ENCODE data around the gene ITGAD. TPM values are rescaled to one million over a fixed set of nuclear protein-coding genes. Genes with fewer than 3 reads are reported as not detected.

The ITGAD gene
- total and polyA plus RNA-seq, 2 donors (not counting 3 experiments of a cell fraction or from before 2014, with no cell fraction given): not detected

DNA sequence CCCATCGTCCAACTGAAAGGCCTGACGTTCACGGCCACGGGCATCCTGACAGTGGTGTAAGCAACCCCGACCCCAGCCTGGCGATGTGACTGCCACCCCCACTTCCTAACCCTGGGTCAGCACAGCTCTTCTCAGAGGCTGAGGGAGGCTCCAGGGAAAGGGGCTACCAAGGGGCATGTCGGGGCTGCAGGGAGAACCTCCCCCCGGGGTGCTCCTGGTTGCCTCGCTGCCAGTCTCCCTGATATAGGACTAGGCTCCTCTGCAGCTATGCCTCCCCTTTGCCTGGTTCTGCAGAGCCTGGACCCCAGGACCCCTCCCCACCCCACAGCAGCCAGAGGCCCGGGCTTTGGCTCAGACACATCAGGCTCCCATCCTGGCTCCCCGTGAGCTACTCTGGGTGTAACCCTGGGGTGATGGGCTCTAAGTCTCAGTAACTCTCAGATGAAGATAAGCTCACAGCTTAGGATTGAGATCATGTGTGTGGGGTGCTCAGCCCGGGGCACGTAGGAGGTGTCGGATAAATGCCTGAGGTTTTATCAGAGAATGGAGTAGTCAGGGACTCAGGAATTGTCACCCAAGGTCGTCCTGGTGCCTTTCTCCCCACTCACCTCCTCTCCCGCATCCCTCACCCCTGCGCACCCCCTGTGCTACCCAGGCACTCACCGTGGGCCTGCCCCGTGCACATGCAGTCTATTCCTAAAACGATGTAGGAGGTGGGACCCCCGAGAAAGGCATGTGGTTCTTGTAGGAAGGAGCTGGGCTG lies 10.6 kb downstream of the ITGAD start:
- no peak overlapping the region for H3K9ac ChIP-seq (replicated peaks; ENCODE audit: extremely low read depth, insufficient read depth, low read length)
- H3K9me3 ChIP-seq (replicated peaks; ENCODE audit: control insufficient read depth, insufficient read depth, low read length): no peaks in the 10 kb centered on the region
- H3K36me3 ChIP-seq (ENCODE audit: control insufficient read depth in 2 of 2, extremely low read depth in 1 of 2, insufficient read depth in 2 of 2, low read length in 2 of 2): no peaks in the 10 kb centered on the region
- no peak overlapping the region for H3K4me2 ChIP-seq (ENCODE audit: insufficient read depth, low read length)
- FAIRE-seq (no peak), DNase-seq (ENCODE audit: low read depth, low spot score) (no peak)
- H3K4me3 ChIP-seq (replicated peaks in 1 of 3; ENCODE audit: insufficient read depth in 1 of 3, low read depth in 1 of 3, low read length in 3 of 3): no peak overlapping the region
- dilution Hi-C loops (cut with MboI; ENCODE audit: extremely low pct_ligation_motif_present, low sequenced_read_pairs) (no loop called here), intact Hi-C loops (cut with micrococcal nuclease) (no loop called here)
- no peak overlapping the region for H2AFZ ChIP-seq (ENCODE audit: low read depth, low read length)
- H3K4me1 ChIP-seq (ENCODE audit: control insufficient read depth, extremely low read depth, insufficient read depth, low read length): no peaks in the 10 kb centered on the region
- H3K27ac ChIP-seq (ENCODE audit: insufficient read depth, low read depth, low read length): no peak overlapping the region
- no peaks in the 10 kb centered on the region for H3K27me3 ChIP-seq (ENCODE audit: control insufficient read depth in 2 of 2, insufficient read depth in 2 of 2, low read length in 2 of 2)
- no peaks in the 10 kb centered on the region for H3K9me1 ChIP-seq (replicated peaks; ENCODE audit: control insufficient read depth, extremely low read depth, insufficient read depth, low read length)
- no peaks in the 10 kb centered on the region for H3K79me2 ChIP-seq (ENCODE audit: control insufficient read depth, insufficient read depth, low read length)
- TF ChIP-seq, protein P1, sequence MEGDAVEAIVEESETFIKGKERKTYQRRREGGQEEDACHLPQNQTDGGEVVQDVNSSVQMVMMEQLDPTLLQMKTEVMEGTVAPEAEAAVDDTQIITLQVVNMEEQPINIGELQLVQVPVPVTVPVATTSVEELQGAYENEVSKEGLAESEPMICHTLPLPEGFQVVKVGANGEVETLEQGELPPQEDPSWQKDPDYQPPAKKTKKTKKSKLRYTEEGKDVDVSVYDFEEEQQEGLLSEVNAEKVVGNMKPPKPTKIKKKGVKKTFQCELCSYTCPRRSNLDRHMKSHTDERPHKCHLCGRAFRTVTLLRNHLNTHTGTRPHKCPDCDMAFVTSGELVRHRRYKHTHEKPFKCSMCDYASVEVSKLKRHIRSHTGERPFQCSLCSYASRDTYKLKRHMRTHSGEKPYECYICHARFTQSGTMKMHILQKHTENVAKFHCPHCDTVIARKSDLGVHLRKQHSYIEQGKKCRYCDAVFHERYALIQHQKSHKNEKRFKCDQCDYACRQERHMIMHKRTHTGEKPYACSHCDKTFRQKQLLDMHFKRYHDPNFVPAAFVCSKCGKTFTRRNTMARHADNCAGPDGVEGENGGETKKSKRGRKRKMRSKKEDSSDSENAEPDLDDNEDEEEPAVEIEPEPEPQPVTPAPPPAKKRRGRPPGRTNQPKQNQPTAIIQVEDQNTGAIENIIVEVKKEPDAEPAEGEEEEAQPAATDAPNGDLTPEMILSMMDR (IDR thresholded peaks at IDR 0.05; ENCODE audit: extremely low read depth in 1 of 2, insufficient read depth in 1 of 2, low read depth in 1 of 2, low read length in 2 of 2): no peak
- TF ChIP-seq POLR2AphosphoS5 (IDR thresholded peaks at IDR 0.05; ENCODE audit: insufficient read depth, low read depth, low read length): no peak
- POLR2A ChIA-PET: no interaction called here
- no peaks in the 10 kb centered on the region for H4K20me1 ChIP-seq (replicated peaks; ENCODE audit: control insufficient read depth, extremely low read depth, insufficient read depth, low read length)
- CTCF ChIA-PET: no interaction called here
- BruUV-seq (replicated peaks): no TSS peak

DNA sequence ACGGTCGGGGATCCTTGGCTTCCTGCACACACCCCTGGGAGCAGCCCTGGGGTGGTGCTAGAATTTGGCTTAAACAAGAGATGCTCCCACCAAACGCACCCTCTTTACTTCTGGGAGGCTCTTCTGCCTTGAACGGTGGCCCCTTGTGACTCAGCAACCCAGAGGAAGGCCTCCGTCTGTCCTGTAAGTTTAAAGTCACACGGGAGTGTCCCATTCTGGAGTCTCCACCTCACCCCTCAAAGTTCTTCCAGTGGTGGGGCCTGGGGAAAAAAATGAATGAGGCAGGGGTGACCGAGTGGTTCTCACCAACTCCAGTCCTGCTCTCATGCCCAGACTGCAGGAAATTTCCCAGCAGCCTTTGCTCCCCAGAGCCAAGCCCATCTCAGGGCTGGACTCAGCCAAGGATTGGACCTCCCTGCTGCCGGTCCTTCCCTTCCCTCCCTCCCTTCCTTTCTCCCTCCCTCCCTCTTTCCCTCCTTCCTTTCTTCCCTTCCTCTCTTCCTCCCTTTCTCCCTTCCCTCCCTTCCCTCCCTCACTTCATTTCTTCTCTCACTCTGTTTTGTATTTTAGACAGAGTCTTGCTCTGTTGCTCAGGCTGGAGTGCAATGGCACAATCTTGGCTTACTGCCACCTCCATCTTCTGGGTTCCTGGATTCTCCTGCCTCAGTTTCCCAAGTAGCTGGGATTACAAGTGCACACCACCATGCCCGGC lies 11.4 kb downstream of the ITGAD start:
- Histone ChIP-seq H3K4me2 (ENCODE audit: insufficient read depth, low read length) (no peak overlapping the region), H3K9ac (replicated peaks; ENCODE audit: extremely low read depth, insufficient read depth, low read length) (no peak overlapping the region)

More for the DNA sequence above, 11.4 kb downstream of the ITGAD start:
- H3K9me1 ChIP-seq (replicated peaks; ENCODE audit: control insufficient read depth, extremely low read depth, insufficient read depth, low read length): no peaks in the 10 kb centered on the region
- no peaks in the 10 kb centered on the region for H3K4me1 ChIP-seq (ENCODE audit: control insufficient read depth, extremely low read depth, insufficient read depth, low read length)
- no peak overlapping the region for H2AFZ ChIP-seq (ENCODE audit: low read depth, low read length)
- TF ChIP-seq GATA2 (IDR thresholded peaks at IDR 0.05; ENCODE audit: insufficient read depth, insufficient read length, low read depth, low read length) (no peak), EZH2 (IDR thresholded peaks at IDR 0.05; ENCODE audit: borderline replicate concordance, low read depth, low read length, severe bottlenecking) (no peak), JUN (IDR thresholded peaks at IDR 0.05; ENCODE audit: borderline replicate concordance, insufficient read depth, insufficient read length, low read depth) (no peak), FOS (IDR thresholded peaks at IDR 0.05; ENCODE audit: borderline replicate concordance, insufficient read depth, low read length) (no peak), POLR2A (IDR thresholded peaks at IDR 0.05; ENCODE audit: low read depth, low read length) (no peak)
- TF ChIP-seq, protein P2, sequence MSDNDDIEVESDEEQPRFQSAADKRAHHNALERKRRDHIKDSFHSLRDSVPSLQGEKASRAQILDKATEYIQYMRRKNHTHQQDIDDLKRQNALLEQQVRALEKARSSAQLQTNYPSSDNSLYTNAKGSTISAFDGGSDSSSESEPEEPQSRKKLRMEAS (IDR thresholded peaks at IDR 0.05; ENCODE audit: insufficient read depth, insufficient read length): no peak
- no peaks in the 10 kb centered on the region for H3K27me3 ChIP-seq (ENCODE audit: control insufficient read depth in 2 of 2, insufficient read depth in 2 of 2, low read length in 2 of 2)
- no peaks in the 10 kb centered on the region for H4K20me1 ChIP-seq (replicated peaks; ENCODE audit: control insufficient read depth, extremely low read depth, insufficient read depth, low read length)
- H3K27ac ChIP-seq (ENCODE audit: insufficient read depth, low read depth, low read length): no peak overlapping the region
- DNase-seq (ENCODE audit: low read depth, low spot score) (no peak), FAIRE-seq (no peak)
- H3K4me3 ChIP-seq (replicated peaks in 1 of 3; ENCODE audit: insufficient read depth in 1 of 3, low read depth in 1 of 3, low read length in 3 of 3): no peak overlapping the region
- H3K9me3 ChIP-seq (replicated peaks; ENCODE audit: control insufficient read depth, insufficient read depth, low read length): no peaks in the 10 kb centered on the region
- no TSS peak for BruUV-seq (replicated peaks)
- H3K36me3 ChIP-seq (ENCODE audit: control insufficient read depth in 2 of 2, extremely low read depth in 1 of 2, insufficient read depth in 2 of 2, low read length in 2 of 2): no peaks in the 10 kb centered on the region
- POLR2A ChIA-PET: no interaction called here
- intact Hi-C loops (cut with micrococcal nuclease): no loop called here
- CTCF ChIA-PET: no interaction called here
- no peaks in the 10 kb centered on the region for H3K79me2 ChIP-seq (ENCODE audit: control insufficient read depth, insufficient read depth, low read length)
- dilution Hi-C loops (cut with MboI; ENCODE audit: extremely low pct_ligation_motif_present, low sequenced_read_pairs): no loop called here

Data from endothelial cell of umbilical vein (primary cell).